HG02623 (cell line): ENCODE results near the gene SNAP47.

ENCODE experiments used
- ATAC-seq: cut with Tn5 transposase; IDR thresholded peaks from one replicate; pipeline ENCODE4 v1.9.1; 2021; ENCODE audit warnings: moderate library complexity; ENCODE audit not compliant: unreplicated experiment

The SNAP47 gene

GRCh38 chr1:227748496-227749182 is 13.4 kb downstream of the SNAP47 start:
- no peak for ATAC-seq

- no peak for ATAC-seq
Measured at GRCh38 chr1:227749225-227749624, 14.0 kb downstream of the SNAP47 start.

GRCh38 chr1:227749916-227750710 is 14.9 kb downstream of the SNAP47 start:
- ATAC-seq: no peak

GRCh38 chr1:227753999-227754711 is 18.9 kb downstream of the SNAP47 start:
- ATAC-seq: no peak

- ATAC-seq: no peak
Measured at GRCh38 chr1:227754958-227755357, 19.7 kb downstream of the SNAP47 start.

GRCh38 chr1:227756172-227756959 is 21.1 kb downstream of the SNAP47 start:
- ATAC-seq: no peak

GRCh38 chr1:227757781-227758180 is 22.5 kb downstream of the SNAP47 start:
- no peak for ATAC-seq

GRCh38 chr1:227758366-227758765 is 23.1 kb downstream of the SNAP47 start:
- peak; percentile 38 for ATAC-seq

GRCh38 chr1:227759341-227760300 is 24.4 kb downstream of the SNAP47 start:
- no peak for ATAC-seq

- no peak for ATAC-seq
Measured at GRCh38 chr1:227760377-227760776, 25.1 kb downstream of the SNAP47 start.

GRCh38 chr1:227761621-227762230 is 26.5 kb downstream of the SNAP47 start:
- ATAC-seq: no peak

GRCh38 chr1:227762231-227762911 is 27.1 kb downstream of the SNAP47 start:
- peak; percentile 79 for ATAC-seq

GRCh38 chr1:227763246-227764018 is 28.2 kb downstream of the SNAP47 start:
- ATAC-seq: no peak

GRCh38 chr1:227764019-227764391 is 28.8 kb downstream of the SNAP47 start:
- ATAC-seq: no peak

GRCh38 chr1:227765261-227766014 is 30.2 kb downstream of the SNAP47 start:
- no peak for ATAC-seq

- ATAC-seq: no peak
Measured at GRCh38 chr1:227766015-227766634, 30.9 kb downstream of the SNAP47 start.
